MM.1S (cell line): Measurements from ENCODE around the gene PARP8.

Experiments used
- DNase-seq: peaks from one replicate; pipeline ENCODE4 v3.0.0-alpha.2; 2015
- H2AFZ ChIP-seq: fragments of 300-600 bp; sonication (generic); 2 replicates; pipeline ENCODE4 v1.6.0; 2016; ENCODE audit warnings: antibody characterized with exemption, low read length
- H3F3A ChIP-seq: fragments of 300-600 bp; sonication (generic); 2 replicates; pipeline ENCODE4 v1.6.1; 2016; ENCODE audit warnings: mild to moderate bottlenecking, antibody characterized with exemption, low read length, moderate library complexity, mixed read lengths; ENCODE audit not compliant: insufficient read depth
- H3K27ac ChIP-seq: fragments of 300-600 bp; sonication (generic); 2 replicates; pipeline ENCODE4 v1.5.1; 2016; ENCODE audit warnings: mild to moderate bottlenecking, low read length
- H3K27me3 ChIP-seq: fragments of 300-600 bp; sonication (generic); replicated peaks from 2 replicates; pipeline ENCODE4 v1.6.0; 2016; ENCODE audit warnings: low read length; ENCODE audit not compliant: insufficient read depth
- H3K36me3 ChIP-seq: fragments of 300-600 bp; sonication (generic); replicated peaks from 2 replicates; pipeline ENCODE4 v1.6.1; 2016; ENCODE audit warnings: mild to moderate bottlenecking, low read length, mixed read lengths; ENCODE audit not compliant: insufficient read depth
- H3K4me1 ChIP-seq: fragments of 300-600 bp; sonication (generic); 2 replicates; pipeline ENCODE4 v1.6.1; 2016; ENCODE audit warnings: low read length, mixed read lengths
- H3K4me2 ChIP-seq: fragments of 300-600 bp; sonication (generic); 2 replicates; pipeline ENCODE4 v1.6.0; 2016; ENCODE audit warnings: low read depth, low read length
- H3K4me3 ChIP-seq: fragments of 300-600 bp; sonication (generic); 2 replicates; pipeline ENCODE4 v1.5.1; 2016; ENCODE audit warnings: low read length, mixed read lengths
- H3K79me2 ChIP-seq: fragments of 300-600 bp; sonication (generic); 2 replicates; pipeline ENCODE4 v1.6.1; 2016; ENCODE audit warnings: mixed run types, low read length, mixed read lengths
- H3K9ac ChIP-seq: fragments of 300-600 bp; sonication (generic); 2 replicates; pipeline ENCODE4 v1.6.1; 2016; ENCODE audit warnings: low read length, mixed read lengths
- H3K9me2 ChIP-seq: fragments of 300-600 bp; sonication (generic); replicated peaks from 2 replicates; pipeline ENCODE4 v1.6.1; 2016; ENCODE audit warnings: mild to moderate bottlenecking, low read length, mixed read lengths; ENCODE audit not compliant: insufficient read depth
- H3K9me3 ChIP-seq: fragments of 300-600 bp; sonication (generic); replicated peaks from 2 replicates; pipeline ENCODE4 v1.6.1; 2016; ENCODE audit warnings: mild to moderate bottlenecking, low read length, mixed read lengths; ENCODE audit not compliant: insufficient read depth
- H4K20me1 ChIP-seq: fragments of 300-600 bp; sonication (generic); 2 replicates; pipeline ENCODE4 v1.6.1; 2016; ENCODE audit warnings: mild to moderate bottlenecking, low read length, moderate library complexity, mixed read lengths; ENCODE audit not compliant: insufficient read depth
- EZH2 ChIP-seq: fragments of 300-600 bp; sonication (generic); optimal IDR thresholded peaks from 2 replicates; pipeline ENCODE3; 2017; ENCODE audit warnings: low read depth, mild to moderate bottlenecking, antibody characterized with exemption, low read length, mixed read lengths
- EZH2phosphoT487 ChIP-seq: fragments of 300-600 bp; sonication (generic); IDR thresholded peaks from 2 replicates; pipeline ENCODE4 v1.6.1; 2018; ENCODE audit warnings: antibody characterized with exemption, low read length
- TF ChIP-seq, protein P1 (sequence below): fragments of 300-600 bp; sonication (generic); IDR thresholded peaks from 2 replicates; pipeline ENCODE4 v1.5.1; 2016; ENCODE audit warnings: antibody characterized with exemption, low read length, mixed read lengths

The PARP8 gene

DNA sequence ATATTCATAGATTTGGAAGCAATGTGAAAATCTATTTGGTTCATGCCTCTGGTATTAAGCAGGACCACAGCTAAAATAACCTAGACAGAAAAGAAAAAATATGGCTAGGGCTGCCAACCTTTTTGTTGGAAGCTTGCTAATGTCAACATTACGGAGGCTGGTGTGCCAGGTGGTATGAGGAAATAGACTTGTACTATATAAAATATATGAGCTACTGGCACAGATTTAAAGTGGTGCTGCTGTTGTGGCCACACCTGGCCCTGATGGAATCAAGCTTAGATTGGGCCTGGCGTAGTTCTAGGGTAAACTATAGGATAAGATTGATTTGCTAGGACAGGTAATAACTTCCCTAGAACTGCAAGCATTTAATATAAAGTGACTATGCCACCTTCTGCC is 10.6 kb upstream of the PARP8 start:
- TF ChIP-seq, protein P1, sequence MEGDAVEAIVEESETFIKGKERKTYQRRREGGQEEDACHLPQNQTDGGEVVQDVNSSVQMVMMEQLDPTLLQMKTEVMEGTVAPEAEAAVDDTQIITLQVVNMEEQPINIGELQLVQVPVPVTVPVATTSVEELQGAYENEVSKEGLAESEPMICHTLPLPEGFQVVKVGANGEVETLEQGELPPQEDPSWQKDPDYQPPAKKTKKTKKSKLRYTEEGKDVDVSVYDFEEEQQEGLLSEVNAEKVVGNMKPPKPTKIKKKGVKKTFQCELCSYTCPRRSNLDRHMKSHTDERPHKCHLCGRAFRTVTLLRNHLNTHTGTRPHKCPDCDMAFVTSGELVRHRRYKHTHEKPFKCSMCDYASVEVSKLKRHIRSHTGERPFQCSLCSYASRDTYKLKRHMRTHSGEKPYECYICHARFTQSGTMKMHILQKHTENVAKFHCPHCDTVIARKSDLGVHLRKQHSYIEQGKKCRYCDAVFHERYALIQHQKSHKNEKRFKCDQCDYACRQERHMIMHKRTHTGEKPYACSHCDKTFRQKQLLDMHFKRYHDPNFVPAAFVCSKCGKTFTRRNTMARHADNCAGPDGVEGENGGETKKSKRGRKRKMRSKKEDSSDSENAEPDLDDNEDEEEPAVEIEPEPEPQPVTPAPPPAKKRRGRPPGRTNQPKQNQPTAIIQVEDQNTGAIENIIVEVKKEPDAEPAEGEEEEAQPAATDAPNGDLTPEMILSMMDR = no peak
- no peak for TF ChIP-seq EZH2
- no peak for TF ChIP-seq EZH2phosphoT487
- Histone ChIP-seq H3K36me3 (no peaks in the 10 kb centered on the region), H3K9ac (no peak overlapping the region), H3K27me3 (no peaks in the 10 kb centered on the region), H4K20me1 (no peaks in the 10 kb centered on the region), H3F3A (no peaks in the 10 kb centered on the region), H3K4me2 (no peak overlapping the region), H3K27ac (no peak overlapping the region), H3K9me3 (no peaks in the 10 kb centered on the region), H3K4me1 (0 out of 2 replicates have a peak, but pooled peaks cover 7% of the 10 kb centered on the region), H2AFZ (no peak overlapping the region), H3K4me3 (no peak overlapping the region), H3K79me2 (no peaks in the 10 kb centered on the region), H3K9me2 (no peaks in the 10 kb centered on the region)
- no peak for DNase-seq

DNA sequence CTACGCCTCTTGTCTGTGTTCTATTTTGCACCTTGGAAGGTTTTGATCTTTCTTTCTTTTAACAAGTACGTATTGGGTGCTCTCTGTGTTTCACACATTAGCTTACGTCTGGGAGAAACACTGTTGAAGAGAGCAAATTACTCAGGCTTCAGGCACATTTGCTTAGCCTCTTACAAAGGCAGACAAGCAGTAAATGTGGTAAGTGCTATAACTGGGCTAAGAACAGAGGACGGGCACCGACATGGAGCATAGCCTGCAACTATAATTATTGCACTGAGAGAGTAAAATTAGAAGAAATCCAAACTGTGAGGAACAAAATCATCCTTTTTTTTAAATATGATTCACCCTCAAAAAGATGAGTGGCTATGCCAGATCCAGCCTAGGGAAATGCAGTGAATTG is 9.4 kb upstream of the PARP8 start:
- Histone ChIP-seq H3K4me2 (no peak overlapping the region), H3K79me2 (no peaks in the 10 kb centered on the region), H3F3A (no peaks in the 10 kb centered on the region), H3K4me3 (no peak overlapping the region), H3K9me3 (no peaks in the 10 kb centered on the region), H2AFZ (no peak overlapping the region), H4K20me1 (no peaks in the 10 kb centered on the region), H3K4me1 (0 out of 2 replicates have a peak, but pooled peaks cover 7% of the 10 kb centered on the region), H3K9me2 (no peaks in the 10 kb centered on the region), H3K36me3 (no peaks in the 10 kb centered on the region), H3K27ac (no peak overlapping the region), H3K27me3 (no peaks in the 10 kb centered on the region), H3K9ac (no peak overlapping the region)
- TF ChIP-seq EZH2 (no peak), EZH2phosphoT487 (no peak)
- TF ChIP-seq, protein P1 = no peak
- DNase-seq = no peak

DNA sequence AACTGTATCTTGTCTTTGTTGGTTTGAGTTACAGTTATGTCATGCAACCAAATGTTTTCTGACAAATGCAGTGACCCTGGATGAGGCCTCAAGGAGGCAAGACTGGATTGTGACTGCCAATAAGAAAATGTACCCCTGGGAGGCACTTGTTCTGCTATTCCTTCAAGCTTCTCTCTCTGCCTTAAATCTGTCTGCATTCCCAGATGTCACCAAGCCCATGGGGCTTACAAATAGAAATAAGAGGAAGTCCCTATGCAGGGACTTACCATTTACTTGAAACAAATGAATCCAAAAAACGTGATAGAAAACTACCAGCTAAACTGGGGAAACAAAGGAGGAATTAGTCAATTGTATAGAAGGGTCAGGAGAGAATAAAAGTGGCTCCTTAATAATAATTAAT is 8.2 kb upstream of the PARP8 start:
- no peak overlapping the region for H3K4me2 ChIP-seq
- H3K4me1 ChIP-seq = 0 out of 2 replicates have a peak, but pooled peaks cover 7% of the 10 kb centered on the region
- H3K27ac ChIP-seq = no peak overlapping the region
- no peaks in the 10 kb centered on the region for H3F3A ChIP-seq
- H4K20me1 ChIP-seq = no peaks in the 10 kb centered on the region
- no peaks in the 10 kb centered on the region for H3K27me3 ChIP-seq
- H3K36me3 ChIP-seq = no peaks in the 10 kb centered on the region
- DNase-seq = no peak
- no peaks in the 10 kb centered on the region for H3K79me2 ChIP-seq
- H3K9me2 ChIP-seq = no peaks in the 10 kb centered on the region
- no peaks in the 10 kb centered on the region for H3K9me3 ChIP-seq
- no peak overlapping the region for H3K9ac ChIP-seq
- no peak overlapping the region for H3K4me3 ChIP-seq
- TF ChIP-seq EZH2phosphoT487 (no peak), EZH2 (no peak)
- TF ChIP-seq, protein P1 = no peak
- no peak overlapping the region for H2AFZ ChIP-seq
